T-helper 1 cell (primary cell): Measurements from ENCODE around the gene ENKD1.
A peak's percentile ranks its signal among the peaks of the same experiment; 100 is the strongest.

Experiments
- DNase-seq, 5 donors: peaks; one replicate each; pipeline ENCODE4 v3.0.0-alpha.2; 2012 to 2020

The ENKD1 gene

GRCh38 chr16:67678354-67679023 lies 11.9 kb upstream of the ENKD1 start:
- no peak for DNase-seq

GRCh38 chr16:67677712-67678111 lies 11.2 kb upstream of the ENKD1 start:
- no peak for DNase-seq

- DNase-seq = no peak
Observed at GRCh38 chr16:67676939-67677338, 10.4 kb upstream of the ENKD1 start.

GRCh38 chr16:67676516-67676915 lies 10.0 kb upstream of the ENKD1 start:
- DNase-seq = no peak

GRCh38 chr16:67675999-67676398 lies 9.4 kb upstream of the ENKD1 start:
- no peak for DNase-seq

GRCh38 chr16:67675579-67675935 lies 9.0 kb upstream of the ENKD1 start:
- DNase-seq = no peak

- DNase-seq = no peak
Observed at GRCh38 chr16:67674851-67675578, 8.5 kb upstream of the ENKD1 start.

GRCh38 chr16:67673712-67674580 lies 7.4 kb upstream of the ENKD1 start:
- no peak for DNase-seq

GRCh38 chr16:67672739-67673662 lies 6.5 kb upstream of the ENKD1 start:
- DNase-seq = peak in 2 of 5 donors; percentile 41 to 49

GRCh38 chr16:67672306-67672705 lies 5.8 kb upstream of the ENKD1 start:
- no peak for DNase-seq

GRCh38 chr16:67669499-67670101 lies 3.0 kb upstream of the ENKD1 start:
- no peak for DNase-seq

GRCh38 chr16:67668495-67669157 lies 2.1 kb upstream of the ENKD1 start:
- DNase-seq = no peak

GRCh38 chr16:67667817-67668494 lies 1.4 kb upstream of the ENKD1 start:
- peak; percentile 59 to 89 (median 78) for DNase-seq

- no peak for DNase-seq
Observed at GRCh38 chr16:67667453-67667816, 885 bp upstream of the ENKD1 start.

- DNase-seq = no peak
Observed at GRCh38 chr16:67666032-67666551, 458 bp downstream of the ENKD1 start.

GRCh38 chr16:67665598-67665997 lies 952 bp downstream of the ENKD1 start:
- DNase-seq = no peak

- DNase-seq = no peak
Observed at GRCh38 chr16:67664871-67665270, 1.7 kb downstream of the ENKD1 start.

- no peak for DNase-seq
Observed at GRCh38 chr16:67664258-67664657, 2.3 kb downstream of the ENKD1 start.

- DNase-seq = no peak
Observed at GRCh38 chr16:67663877-67664222, 2.7 kb downstream of the ENKD1 start.

- no peak for DNase-seq
Observed at GRCh38 chr16:67663151-67663876, 3.2 kb downstream of the ENKD1 start.
